B cell (primary cell): ENCODE measurements around the gene TMEM222. TPM values are rescaled to one million over a fixed set of nuclear protein-coding genes. Genes with fewer than 3 reads are reported as not detected.

Experiments used
- ATAC-seq: fragments of 200-7000 bp; cut with Tn5 transposase; one replicate; pipeline ENCODE4 v1.10.0; 2021; ENCODE audit warnings: low read depth, mild to moderate bottlenecking, moderate number of reproducible peaks, moderate library complexity
- CTCF ChIA-PET: fragments of 350-600 bp; sonication (Branson Sonifier 250); formaldehyde crosslinking; loops from one replicate; lab custom pipeline; 2021; ENCODE audit warnings: antibody characterized with exemption, inconsistent platforms; lab: Charles Lee
- POLR2A ChIA-PET: fragments of 350-600 bp; sonication (Branson Sonifier 250); formaldehyde crosslinking; loops from one replicate; lab custom pipeline; 2021; ENCODE audit warnings: antibody characterized with exemption; lab: Charles Lee
- DNase-seq: peaks from one replicate; pipeline ENCODE4 v3.0.0; 2013
- H2AFZ ChIP-seq: 2 replicates; pipeline ENCODE4 v1.6.1; 2012; ENCODE audit warnings: mild to moderate bottlenecking, low read depth, low read length; ENCODE audit not compliant: insufficient read depth, poor library complexity, severe bottlenecking
- H3K27ac ChIP-seq, 2 donors: 1 replicate in 1 of 2; 2 replicates in 1 of 2; pipeline ENCODE4 v1.5.1; 2012 to 2013; ENCODE audit warnings: low read length in 2 of 2, mild to moderate bottlenecking in 2 of 2, moderate library complexity in 1 of 2
- H3K27me3 ChIP-seq, 4 experiments: fragments of 200-600 bp in 1 of 4; sonication (generic) in 1 of 4; replicated peaks in 1 of 4; 1 replicate in 2 of 4; 2 replicates in 2 of 4; pipeline versions ENCODE4 v1.6.1 to v1.7.0; 2013 to 2016; ENCODE audit warnings: low read length in 3 of 4, mild to moderate bottlenecking in 2 of 4, mixed read lengths in 1 of 4, moderate library complexity in 1 of 4; ENCODE audit not compliant: insufficient read depth in 4 of 4, control insufficient read depth in 3 of 4; ENCODE audit errors: control extremely low read depth in 1 of 4
- H3K36me3 ChIP-seq, 2 experiments: replicated peaks in 1 of 2; 1 replicate in 1 of 2; 2 replicates in 1 of 2; pipeline versions ENCODE4 v1.6.1 to v1.7.1; 2013; ENCODE audit warnings: low read length in 1 of 2; ENCODE audit not compliant: insufficient read depth in 2 of 2, control insufficient read depth in 1 of 2; ENCODE audit errors: control extremely low read depth in 1 of 2, extremely low read depth in 1 of 2
- H3K4me1 ChIP-seq, 2 donors: fragments of 200-600 bp in 1 of 2; sonication (generic) in 1 of 2; 1 replicate in 1 of 2; 2 replicates in 1 of 2; pipeline versions ENCODE4 v1.5.1 to v1.6.1; 2013 to 2017; ENCODE audit warnings: low read length in 2 of 2; ENCODE audit not compliant: control insufficient read depth in 2 of 2, insufficient read depth in 2 of 2
- H3K4me2 ChIP-seq: replicated peaks from 2 replicates; pipeline ENCODE3; 2012; ENCODE audit warnings: mild to moderate bottlenecking, low read depth, low read length; ENCODE audit not compliant: poor library complexity, severe bottlenecking
- H3K4me3 ChIP-seq, 5 experiments: fragments of 200-600 bp in 1 of 5; sonication (generic) in 1 of 5; 1 replicate in 3 of 5; 2 replicates in 2 of 5; pipeline versions ENCODE4 v1.5.1 to v1.7.0; 2011 to 2016; ENCODE audit warnings: low read length in 4 of 5, mild to moderate bottlenecking in 4 of 5, low read depth in 2 of 5, control low read depth in 1 of 5, moderate library complexity in 1 of 5; ENCODE audit not compliant: insufficient read depth in 1 of 5; ENCODE audit errors: control extremely low read depth in 1 of 5, extremely low read depth in 1 of 5
- H3K79me2 ChIP-seq: fragments of 200-600 bp; sonication (generic); one replicate; pipeline ENCODE4 v1.6.0; 2016; ENCODE audit warnings: low read length; ENCODE audit not compliant: control insufficient read depth, insufficient read depth
- H3K9ac ChIP-seq: fragments of 200-600 bp; sonication (generic); 2 replicates; pipeline ENCODE4 v1.6.1; 2017; ENCODE audit warnings: mild to moderate bottlenecking, low read length, moderate library complexity
- H3K9me3 ChIP-seq, 3 donors: one replicate each; pipeline versions ENCODE4 v1.6.1 to v1.7.1; 2013; ENCODE audit warnings: low read length in 2 of 3; ENCODE audit not compliant: control insufficient read depth in 2 of 3, insufficient read depth in 1 of 3; ENCODE audit errors: control extremely low read depth in 1 of 3
- H4K20me1 ChIP-seq: 2 replicates; pipeline ENCODE4 v1.6.0; 2012; ENCODE audit warnings: mild to moderate bottlenecking, low read length; ENCODE audit not compliant: insufficient read depth, control insufficient read depth, poor library complexity, severe bottlenecking
- H3K27ac Mint-ChIP-seq: one replicate; pipeline ENCODE4 v1.8.0; 2021; ENCODE audit warnings: mixed read lengths
- H3K27me3 Mint-ChIP-seq: one replicate; pipeline ENCODE4 v1.8.0; 2021; ENCODE audit warnings: mixed read lengths
- H3K4me1 Mint-ChIP-seq: one replicate; pipeline ENCODE4 v1.8.0; 2021; ENCODE audit warnings: mixed read lengths
- H3K4me3 Mint-ChIP-seq: one replicate; pipeline ENCODE4 v1.8.0; 2021; ENCODE audit warnings: mixed read lengths
- H3K9me3 Mint-ChIP-seq: one replicate; pipeline ENCODE4 v1.8.0; 2022; ENCODE audit warnings: mixed read lengths; ENCODE audit not compliant: insufficient read depth
- CTCF ChIP-seq: fragments of 200-600 bp; IDR thresholded peaks from one replicate; pipeline ENCODE4 v1.8.0; 2022; ENCODE audit warnings: antibody characterized with exemption, mild to moderate bottlenecking
- EZH2 ChIP-seq: IDR thresholded peaks from 2 replicates; pipeline ENCODE4 v1.6.1; 2012; ENCODE audit warnings: borderline replicate concordance, low read depth, mild to moderate bottlenecking, moderate library complexity, low read length; ENCODE audit not compliant: insufficient read depth, poor library complexity, severe bottlenecking
- WGBS: methylation state at CpG from one replicate; pipeline ENCODE4 v1.1.5; 2013; ENCODE audit warnings: missing lambda C conversion rate; ENCODE audit not compliant: insufficient coverage; 5-methylcytosine and 5-hydroxymethylcytosine counted together
- intact Hi-C: fragments of 100-400 bp; cut with micrococcal nuclease; formaldehyde crosslinking; loops from one replicate; pipeline ENCODE4 v1.10.0; 2022
- polyA plus RNA-seq: library from polyadenylated mRNA; depleted of rRNA; stranded (reverse); fragments of >200 nt; gene quantifications from 2 replicates; pipeline ENCODE4 v1.2.3, GENCODE V29; 2012
- total RNA-seq, 2 donors: library from RNA; stranded (reverse); fragments of 120-200 nt in 1 of 2; gene quantifications; 1 replicate in 1 of 2; 2 replicates in 1 of 2; pipeline versions ENCODE4 v1.2.3 to v1.2.4, GENCODE V29; 2013 to 2022

TMEM222 gene
- total and polyA plus RNA-seq, 2 donors (not counting 1 experiment from before 2014, with no cell fraction given): 44.2 to 80.9 TPM

DNA sequence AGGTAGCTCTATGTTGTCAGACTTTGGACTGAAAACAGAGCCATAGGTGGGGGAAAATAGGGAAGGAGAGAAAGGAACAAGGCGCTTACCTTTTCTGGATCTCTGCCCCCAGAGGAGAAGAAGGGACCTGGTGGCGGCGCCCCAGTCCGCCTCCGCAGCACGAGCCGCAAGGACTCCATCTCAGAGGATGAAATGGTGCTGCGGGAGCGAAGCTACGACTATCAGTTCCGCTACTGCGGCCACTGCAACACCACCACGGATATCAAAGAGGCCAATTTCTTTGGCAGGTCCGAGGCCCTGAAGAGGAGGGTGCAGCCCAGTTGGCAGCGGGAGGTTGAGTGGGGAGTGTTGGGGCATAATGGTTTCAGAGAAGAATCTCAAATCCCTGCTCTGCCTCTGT, 18.5 kb upstream of the TMEM222 start:
- 97% methylated on average over 15 of the region's 15 CpGs for WGBS
- DNase-seq (no peak), ATAC-seq (no peak)
- CTCF ChIA-PET: interaction anchor here (1.0 to 13.5 kb wide), 8 partner anchors 8 to 303 kb away, joined by 3 to 402 read pairs (median 62); partner anchors contain the start of genes AHDC1 and GPR3
- no peak for TF ChIP-seq EZH2
- TF ChIP-seq CTCF: no peak
- Mint-ChIP-seq H3K27me3 (no peaks in the 10 kb centered on the region), H3K4me3 (no peak overlapping the region), H3K4me1 (peaks cover 3% of the 10 kb centered on the region), H3K27ac (no peak overlapping the region), H3K9me3 (no peaks in the 10 kb centered on the region)
- POLR2A ChIA-PET: interaction anchor here (0.6 kb wide), 1 partner anchor 318 kb away, joined by 3 read pairs; no protein-coding TSS in a partner anchor
- H3K36me3 ChIP-seq: peaks cover 0 to 60% of the 10 kb centered on the region in 2 experiments
- H2AFZ ChIP-seq: no peak overlapping the region
- H4K20me1 ChIP-seq: peaks cover 9% of the 10 kb centered on the region
- no peak overlapping the region for H3K9ac ChIP-seq
- H3K9me3 ChIP-seq: no peaks in the 10 kb centered on the region
- peaks cover 0 to 8% of the 10 kb centered on the region in 2 donors for H3K4me1 ChIP-seq
- intact Hi-C loops: no loop called here
- no peak overlapping the region for H3K27ac ChIP-seq
- H3K27me3 ChIP-seq: no peaks in the 10 kb centered on the region
- no peaks in the 10 kb centered on the region for H3K79me2 ChIP-seq
- no peak overlapping the region for H3K4me3 ChIP-seq
- H3K4me2 ChIP-seq: no peak overlapping the region

DNA sequence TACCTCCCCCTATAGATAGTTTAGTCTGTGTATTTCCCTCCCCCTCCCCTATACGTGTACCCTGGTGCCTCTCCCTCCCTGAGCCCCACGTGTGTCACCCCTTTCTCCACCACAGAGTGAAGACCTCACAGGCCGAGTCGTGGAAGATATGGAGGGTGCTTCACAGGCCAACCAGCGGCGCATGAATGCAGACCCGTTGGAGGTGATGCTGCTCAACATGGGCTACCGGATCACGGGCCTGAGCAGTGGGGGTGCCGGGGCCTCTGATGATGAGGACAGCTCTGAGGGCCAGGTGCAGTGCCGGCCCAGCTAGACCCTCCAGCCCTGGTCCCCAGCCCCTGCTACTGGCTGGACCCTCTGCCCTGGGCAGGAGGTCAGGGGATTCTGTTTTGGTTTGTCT, 15.9 kb upstream of the TMEM222 start:
- Mint-ChIP-seq H3K9me3 (no peaks in the 10 kb centered on the region), H3K27ac (no peak overlapping the region), H3K4me3 (no peak overlapping the region), H3K27me3 (no peaks in the 10 kb centered on the region), H3K4me1 (no peaks in the 10 kb centered on the region)
- H3K79me2 ChIP-seq: no peaks in the 10 kb centered on the region
- H4K20me1 ChIP-seq: peaks cover 6% of the 10 kb centered on the region
- H3K4me1 ChIP-seq: no peaks in the 10 kb centered on the region
- POLR2A ChIA-PET: no interaction called here
- H3K4me3 ChIP-seq: no peak overlapping the region
- H3K27ac ChIP-seq: no peak overlapping the region
- CTCF ChIA-PET: interaction anchor here (0.6 to 4.4 kb wide), 4 partner anchors 9 to 1417 kb away, joined by 3 to 31 read pairs (median 4); no protein-coding TSS in a partner anchor
- H3K27me3 ChIP-seq: no peaks in the 10 kb centered on the region
- TF ChIP-seq EZH2 (no peak), CTCF (no peak)
- no peak for ATAC-seq
- no peak overlapping the region for H2AFZ ChIP-seq
- no peak overlapping the region for H3K9ac ChIP-seq
- intact Hi-C loops: no loop called here
- no peak for DNase-seq
- peaks cover 0 to 40% of the 10 kb centered on the region in 2 experiments for H3K36me3 ChIP-seq
- no peak overlapping the region for H3K4me2 ChIP-seq
- H3K9me3 ChIP-seq: no peaks in the 10 kb centered on the region
- WGBS: 97% methylated on average over 7 of the region's 11 CpGs
